ENCODE results near the gene TIPRL. TPM values are rescaled to one million over a fixed set of nuclear protein-coding genes. Genes with fewer than 3 reads are reported as not detected.

TIPRL gene

DNA sequence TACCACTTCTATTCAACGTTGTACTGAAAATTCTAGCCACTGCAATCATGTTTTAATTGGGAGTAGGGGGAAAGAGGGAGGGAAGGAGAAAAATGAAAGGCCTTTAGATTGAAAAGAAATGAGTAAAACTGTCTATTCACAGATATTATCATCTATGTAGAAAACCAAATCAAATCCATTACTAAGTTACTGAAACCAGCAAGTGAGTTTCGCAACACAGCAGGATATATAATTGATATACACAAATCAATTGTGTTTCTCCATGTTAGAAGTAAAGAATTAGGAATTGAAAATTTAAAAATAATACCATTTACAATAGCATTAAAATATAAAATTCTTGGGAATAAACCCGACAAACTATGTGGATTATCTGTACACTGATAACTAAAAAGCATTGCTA, 66.3 kb downstream of the TIPRL start:
- no peak overlapping the region for H3K14ac ChIP-seq (ENCODE audit: low read length)
- H4K8ac ChIP-seq (ENCODE audit: low read depth, low read length) = no peak overlapping the region
- no CpG with 5 or more reads among the region's 3 CpGs for WGBS, 2 donors (ENCODE audit: extremely low coverage in 2 of 2, insufficient read length in 2 of 2, insufficient replicate concordance in 1 of 2)
- no peak overlapping the region for H3K9ac ChIP-seq (ENCODE audit: low read depth, low read length, poor library complexity)
- H2BK15ac ChIP-seq (ENCODE audit: low read length) = no peak overlapping the region
- H2BK5ac ChIP-seq (ENCODE audit: low read length) = no peak overlapping the region
- H4K91ac ChIP-seq (ENCODE audit: low read depth, low read length, poor library complexity) = no peak overlapping the region
- H2BK12ac ChIP-seq (ENCODE audit: low read length) = no peak overlapping the region
- H3K27ac ChIP-seq (replicated peaks; ENCODE audit: low read length) = no peak overlapping the region
- peaks cover 13 to 72% of the 10 kb centered on the region in 2 donors for H3K36me3 ChIP-seq (replicated peaks in 1 of 2; ENCODE audit: control insufficient read depth in 2 of 2, insufficient read depth in 2 of 2, low read length in 2 of 2)
- no peak overlapping the region for H3K4me3 ChIP-seq (ENCODE audit: low read length in 2 of 2)
- no peak overlapping the region for H3K23ac ChIP-seq (ENCODE audit: low read depth, low read length, poor library complexity)
- no peak overlapping the region for H2BK120ac ChIP-seq (ENCODE audit: low read depth, low read length)
- no peaks in the 10 kb centered on the region for H3K9me3 ChIP-seq (replicated peaks in 1 of 2; ENCODE audit: control insufficient read depth in 2 of 2, insufficient read depth in 1 of 2, low read depth in 1 of 2, low read length in 2 of 2)
- no peak for DNase-seq (ENCODE audit: low spot score)
- no peaks in the 10 kb centered on the region for H3K27me3 ChIP-seq (ENCODE audit: control insufficient read depth in 3 of 3, insufficient read depth in 3 of 3, low read depth in 1 of 3, low read length in 3 of 3)
- no peak overlapping the region for H2AK5ac ChIP-seq (ENCODE audit: low read depth, low read length)
- no peak overlapping the region for H2AFZ ChIP-seq (ENCODE audit: low read length)
- H3K4me1 ChIP-seq (ENCODE audit: control insufficient read depth in 2 of 2, insufficient read depth in 1 of 2, low read depth in 1 of 2, low read length in 2 of 2) = peaks cover 0 to 8% of the 10 kb centered on the region in 2 donors
- no peak overlapping the region for H3K4ac ChIP-seq (ENCODE audit: low read length)
- no peaks in the 10 kb centered on the region for H3K79me1 ChIP-seq (ENCODE audit: low read depth, low read length)
- no peak overlapping the region for H3K4me2 ChIP-seq (ENCODE audit: insufficient read depth, low read length, poor library complexity, severe bottlenecking)
- H3K18ac ChIP-seq (ENCODE audit: low read length) = no peak overlapping the region

DNA sequence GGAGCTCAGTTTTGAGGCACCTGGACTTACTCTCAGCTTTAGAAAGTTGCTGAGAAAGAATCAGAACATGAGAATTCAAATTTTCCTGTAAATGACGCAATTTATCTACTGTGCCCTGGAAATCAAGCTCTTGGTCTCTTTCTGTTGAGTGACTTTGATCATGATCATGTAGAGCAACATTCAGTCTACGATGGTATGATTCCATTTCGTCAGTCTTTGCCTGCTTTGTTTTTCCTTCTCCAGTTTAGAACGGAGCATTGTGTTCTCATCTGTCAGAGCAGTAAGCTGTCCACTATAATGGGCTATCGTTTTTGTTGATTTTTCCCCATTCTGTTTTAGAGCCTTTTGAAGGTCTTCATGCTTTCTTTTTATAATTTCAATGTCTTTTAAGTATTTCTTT, 67.7 kb downstream of the TIPRL start:
- H2AK5ac ChIP-seq (ENCODE audit: low read depth, low read length) = no peak overlapping the region
- no peak overlapping the region for H2BK120ac ChIP-seq (ENCODE audit: low read depth, low read length)
- no peaks in the 10 kb centered on the region for H3K9me3 ChIP-seq (replicated peaks in 1 of 2; ENCODE audit: control insufficient read depth in 2 of 2, insufficient read depth in 1 of 2, low read depth in 1 of 2, low read length in 2 of 2)
- no peak for DNase-seq (ENCODE audit: low spot score)
- no peak overlapping the region for H3K18ac ChIP-seq (ENCODE audit: low read length)
- H3K4me3 ChIP-seq (ENCODE audit: low read length in 2 of 2) = no peak overlapping the region
- H3K4ac ChIP-seq (ENCODE audit: low read length) = no peak overlapping the region
- WGBS, 2 donors (ENCODE audit: extremely low coverage in 2 of 2, insufficient read length in 2 of 2, insufficient replicate concordance in 1 of 2) = no CpG with 5 or more reads among the region's 5 CpGs
- H3K79me1 ChIP-seq (ENCODE audit: low read depth, low read length) = no peaks in the 10 kb centered on the region
- no peak overlapping the region for H3K27ac ChIP-seq (replicated peaks; ENCODE audit: low read length)
- no peak overlapping the region for H2BK12ac ChIP-seq (ENCODE audit: low read length)
- H3K23ac ChIP-seq (ENCODE audit: low read depth, low read length, poor library complexity) = no peak overlapping the region
- H3K36me3 ChIP-seq (replicated peaks in 1 of 2; ENCODE audit: control insufficient read depth in 2 of 2, insufficient read depth in 2 of 2, low read length in 2 of 2) = peaks cover 13 to 68% of the 10 kb centered on the region in 2 donors
- no peak overlapping the region for H3K9ac ChIP-seq (ENCODE audit: low read depth, low read length, poor library complexity)
- H3K14ac ChIP-seq (ENCODE audit: low read length) = no peak overlapping the region
- no peaks in the 10 kb centered on the region for H3K27me3 ChIP-seq (ENCODE audit: control insufficient read depth in 3 of 3, insufficient read depth in 3 of 3, low read depth in 1 of 3, low read length in 3 of 3)
- H2BK15ac ChIP-seq (ENCODE audit: low read length) = no peak overlapping the region
- no peak overlapping the region for H2AFZ ChIP-seq (ENCODE audit: low read length)
- H4K8ac ChIP-seq (ENCODE audit: low read depth, low read length) = no peak overlapping the region
- H4K91ac ChIP-seq (ENCODE audit: low read depth, low read length, poor library complexity) = no peak overlapping the region
- H3K4me1 ChIP-seq (ENCODE audit: control insufficient read depth in 2 of 2, insufficient read depth in 1 of 2, low read depth in 1 of 2, low read length in 2 of 2) = peaks cover 0 to 14% of the 10 kb centered on the region in 2 donors
- no peak overlapping the region for H3K4me2 ChIP-seq (ENCODE audit: insufficient read depth, low read length, poor library complexity, severe bottlenecking)
- no peak overlapping the region for H2BK5ac ChIP-seq (ENCODE audit: low read length)

Small RNAs within 50 kb of the gene (small RNA-seq; reads per million reads assigned to genes)
- gene AL021397.1 (ENCODE audit: insufficient read depth) = not detected

All from neuronal stem cell (in vitro differentiated cells).